Measurements from ENCODE around the gene ABR. TPM values are rescaled to one million over a fixed set of nuclear protein-coding genes. Genes with fewer than 3 reads are reported as not detected.
"Not testable (repeated sequence)": the region's sequence is repeated elsewhere in the genome, so short reads cannot be mapped to it uniquely, and the experiment has no call there.

The ABR gene
- total RNA-seq, 1 experiment from 2014 or later, result 19.0 TPM

DNA sequence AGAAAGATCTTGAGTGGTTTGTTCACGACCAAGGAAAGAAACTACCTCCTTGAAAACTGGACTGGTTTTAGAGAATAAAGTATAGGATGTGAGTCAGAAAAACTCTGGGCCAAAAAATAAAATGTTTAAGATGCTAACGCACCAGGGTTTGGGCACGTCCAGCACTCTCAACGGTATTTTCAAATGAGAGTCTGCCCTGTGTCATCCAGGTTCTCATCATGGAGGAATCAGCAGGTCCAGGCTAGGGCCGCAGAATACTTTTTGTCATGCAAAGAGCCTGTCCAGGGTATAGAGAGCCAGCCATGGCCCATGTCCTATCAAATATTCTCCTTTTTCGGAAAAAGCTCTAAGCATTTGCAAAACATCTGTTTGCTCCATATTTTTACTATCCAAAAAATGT is 202.6 kb downstream of the ABR start:
- DNase-seq (ENCODE audit: extremely low read depth, low read depth), result no peak

DNA sequence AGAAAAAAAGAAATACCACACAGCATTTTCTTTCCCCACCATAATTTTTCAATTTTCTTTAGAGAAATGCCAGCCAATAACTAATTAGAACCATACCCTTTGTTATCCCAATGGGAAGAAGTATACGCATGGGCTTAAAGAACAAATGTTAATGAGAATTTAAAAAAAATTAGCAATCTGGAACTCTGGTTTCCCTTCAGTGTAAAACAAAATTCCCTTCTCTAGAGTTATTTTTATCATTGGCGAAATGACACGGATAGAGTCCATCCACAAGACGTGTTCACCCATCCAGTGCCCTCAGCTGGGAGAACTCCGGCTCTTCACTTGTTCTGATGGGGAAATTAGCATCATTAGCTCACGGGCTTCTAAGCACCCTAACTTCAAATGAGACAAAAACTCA is 203.5 kb downstream of the ABR start:
- no peak for DNase-seq (ENCODE audit: extremely low read depth, low read depth)

DNA sequence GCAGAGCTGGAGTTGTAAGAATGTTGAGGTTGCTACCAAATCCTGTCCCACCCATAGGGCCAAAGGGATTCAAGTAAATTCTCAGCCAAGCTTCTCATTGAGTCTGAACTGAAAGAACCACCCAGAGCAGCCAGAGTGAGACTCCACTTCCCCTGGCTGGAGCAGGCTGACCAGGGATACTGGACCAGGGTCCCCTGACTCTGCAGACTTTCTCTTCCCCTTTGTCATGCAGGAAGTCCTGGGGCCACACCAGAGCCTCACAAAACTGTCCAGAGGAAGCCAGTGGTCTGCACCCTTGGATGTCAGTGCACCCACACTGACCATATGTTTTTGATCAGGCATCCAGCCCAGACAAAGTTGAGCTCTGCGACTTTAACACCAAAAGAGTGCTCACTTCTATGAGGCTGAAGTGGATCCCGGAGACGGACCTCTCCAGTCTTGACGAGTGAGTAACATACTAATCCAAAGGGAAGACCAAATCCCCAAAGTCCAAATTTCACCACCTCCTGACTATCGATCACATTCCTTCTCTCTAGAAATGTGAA is 204.3 kb downstream of the ABR start:
- DNase-seq (ENCODE audit: extremely low read depth, low read depth), result no peak

DNA sequence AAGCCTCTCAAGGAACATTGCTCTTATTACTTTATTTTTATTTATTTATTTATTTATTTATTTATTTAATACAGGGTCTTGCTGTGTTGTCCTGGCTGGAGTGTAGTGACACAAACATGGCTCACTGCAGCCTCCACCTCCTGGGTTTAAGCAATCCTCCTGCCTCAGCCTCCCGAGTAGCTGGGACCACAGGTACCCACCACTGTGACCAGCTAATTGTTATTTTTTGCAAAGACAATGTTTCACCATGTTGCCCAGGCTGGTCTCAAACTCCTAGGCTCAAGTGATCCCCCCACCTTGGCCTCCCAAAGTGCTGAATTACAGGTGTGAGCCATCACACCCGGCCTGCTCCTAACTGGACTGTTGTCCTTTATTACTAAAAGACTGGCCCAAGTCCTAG is 205.0 kb downstream of the ABR start:
- DNase-seq (ENCODE audit: extremely low read depth, low read depth), result not testable (repeated sequence)

DNA sequence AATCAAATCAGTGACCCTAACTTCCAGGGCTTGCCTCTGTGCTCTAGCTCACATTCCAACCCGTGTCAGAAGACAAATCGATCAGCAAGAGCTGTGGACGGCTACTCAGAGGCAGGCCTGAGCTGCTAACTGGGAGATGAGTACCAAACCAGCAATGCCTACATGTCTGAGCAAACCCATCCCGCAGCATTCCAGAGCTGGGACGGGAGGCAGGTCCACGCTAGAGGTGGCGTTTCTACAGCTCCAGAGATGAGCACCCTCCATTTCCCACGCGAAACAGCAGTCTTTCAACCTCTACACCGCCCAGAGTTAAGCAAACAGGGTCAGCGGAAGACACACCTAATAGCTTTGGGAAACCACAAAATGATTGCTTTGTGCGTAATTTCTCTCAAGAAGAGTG is 206.7 kb downstream of the ABR start:
- no peak for DNase-seq (ENCODE audit: extremely low read depth, low read depth)

DNA sequence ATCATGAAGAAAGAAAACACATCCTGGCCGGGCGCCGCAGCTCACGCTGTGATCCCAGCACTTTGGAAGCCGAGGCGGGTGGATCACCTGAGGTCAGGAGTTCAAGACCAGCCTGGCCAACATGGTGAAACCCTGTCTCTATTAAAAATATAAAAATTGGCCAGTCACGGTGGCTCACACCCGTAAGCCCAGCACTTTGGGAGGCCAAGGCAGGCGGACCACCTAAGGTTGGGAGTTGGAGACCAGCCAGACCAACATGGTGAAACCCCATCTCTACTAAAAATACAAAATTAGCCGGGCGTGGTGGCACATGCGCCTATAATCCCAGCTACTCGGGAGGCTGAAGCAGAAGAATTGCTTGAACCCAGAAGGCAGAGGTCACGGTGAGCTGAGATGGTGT is 207.9 kb downstream of the ABR start:
- DNase-seq (ENCODE audit: extremely low read depth, low read depth), result not testable (repeated sequence)

DNA sequence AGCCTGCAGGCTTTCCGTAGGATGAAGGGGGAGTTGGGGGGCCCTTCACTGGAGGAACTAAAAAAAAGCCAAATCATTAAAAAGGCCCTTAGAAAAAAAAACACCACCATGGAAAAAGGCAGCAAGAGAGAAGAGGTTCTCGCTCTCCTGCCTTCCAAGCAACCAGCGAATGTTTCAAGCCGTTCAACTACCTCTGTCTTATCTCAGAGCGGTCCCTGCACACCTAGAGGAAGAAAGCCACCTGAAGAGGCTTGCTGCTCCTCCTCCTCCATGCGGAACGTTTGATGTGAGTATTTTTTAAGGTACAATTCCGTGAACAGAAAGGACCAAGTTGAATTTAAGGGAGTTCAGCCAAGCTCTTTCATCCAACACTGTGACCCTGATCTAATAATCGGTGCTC is 209.4 kb downstream of the ABR start:
- no peak for DNase-seq (ENCODE audit: extremely low read depth, low read depth)

DNA sequence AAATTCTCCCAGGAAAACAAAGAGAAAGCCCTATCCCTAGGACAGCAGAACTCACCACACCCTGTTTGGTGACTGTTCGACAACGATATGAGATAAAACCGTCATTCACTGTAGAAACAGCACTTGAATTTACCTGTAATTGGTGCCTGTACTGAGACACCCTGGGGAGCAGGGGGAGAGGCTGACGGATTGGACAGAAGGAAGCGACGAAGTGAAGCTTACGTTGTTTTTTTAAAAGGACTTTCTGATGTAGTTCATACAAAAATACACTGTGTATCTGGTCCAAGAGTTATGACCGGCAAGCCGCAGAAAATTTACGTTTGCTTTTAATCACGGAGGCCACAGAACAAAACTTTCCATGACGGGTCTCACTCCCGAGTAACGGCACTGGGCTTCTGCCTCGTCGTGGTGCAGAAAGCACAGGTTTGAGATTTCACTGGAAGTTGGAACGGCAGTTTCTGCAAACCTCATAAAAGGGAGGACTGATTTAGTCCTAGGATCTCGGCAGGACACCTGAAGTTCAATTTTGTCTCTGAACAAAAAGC is 209.9 kb downstream of the ABR start:
- DNase-seq (ENCODE audit: extremely low read depth, low read depth), result no peak

DNA sequence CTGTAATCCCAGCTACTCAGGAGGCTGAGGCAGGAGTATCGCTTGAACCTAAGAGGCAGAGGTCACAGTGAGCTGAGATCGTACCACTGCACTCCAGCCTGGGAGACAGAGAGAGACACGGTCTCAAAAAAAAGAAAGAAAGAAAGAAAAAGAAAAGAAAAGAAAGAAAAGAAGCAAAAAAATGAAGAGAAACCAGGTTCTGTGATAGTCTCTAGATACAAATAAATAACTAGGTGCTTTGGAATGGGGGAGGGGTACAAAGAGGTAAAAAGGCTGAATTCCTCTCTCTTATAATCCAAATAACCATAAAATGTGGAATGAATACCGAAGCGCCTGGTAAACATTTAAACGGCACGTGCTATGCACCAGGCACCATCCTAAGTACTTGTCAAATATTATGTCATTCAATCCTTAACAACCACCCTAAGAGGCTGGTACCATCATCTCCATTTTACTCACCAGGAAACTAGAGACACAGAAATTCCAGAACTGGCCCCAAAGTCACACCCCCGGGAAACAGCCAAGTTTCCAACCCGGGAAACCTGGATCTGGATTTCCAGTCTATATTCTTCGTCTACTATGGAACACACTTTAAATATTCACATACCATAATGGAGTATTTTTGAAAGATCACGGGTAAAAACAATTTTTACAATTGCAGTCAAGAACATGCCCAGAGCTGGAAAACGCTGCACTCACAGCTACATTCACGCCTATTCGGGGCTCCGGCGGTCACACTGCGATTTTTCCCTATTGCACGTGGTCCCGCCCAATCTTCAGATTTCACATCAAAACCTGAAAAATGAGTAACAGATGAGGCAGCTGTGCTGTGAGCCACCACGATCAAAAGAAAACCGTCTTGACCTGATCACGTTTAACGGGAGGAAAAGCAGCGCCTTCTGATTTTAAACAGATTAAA is 210.7 kb downstream of the ABR start:
- DNase-seq (ENCODE audit: extremely low read depth, low read depth), result no peak

DNA sequence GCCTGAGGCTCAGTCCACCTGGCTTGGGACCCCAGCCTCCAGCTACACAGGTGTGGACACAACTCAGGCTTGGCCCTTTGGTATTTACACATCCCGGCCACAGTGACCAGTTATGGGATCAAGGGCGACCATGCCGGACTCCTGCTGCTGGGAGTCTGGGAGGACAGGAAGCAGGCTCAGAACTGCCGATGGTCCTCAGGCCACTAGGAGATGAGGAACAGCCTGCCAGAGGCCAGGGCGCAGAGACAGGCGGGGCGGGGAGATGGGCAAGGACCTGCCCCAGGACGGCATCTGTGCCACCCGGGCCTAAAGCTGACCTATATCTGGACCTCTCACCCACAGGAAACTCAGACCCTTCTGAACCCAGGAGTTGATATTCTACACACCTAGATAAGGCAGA is 212.7 kb downstream of the ABR start:
- DNase-seq (ENCODE audit: extremely low read depth, low read depth), result no peak

DNA sequence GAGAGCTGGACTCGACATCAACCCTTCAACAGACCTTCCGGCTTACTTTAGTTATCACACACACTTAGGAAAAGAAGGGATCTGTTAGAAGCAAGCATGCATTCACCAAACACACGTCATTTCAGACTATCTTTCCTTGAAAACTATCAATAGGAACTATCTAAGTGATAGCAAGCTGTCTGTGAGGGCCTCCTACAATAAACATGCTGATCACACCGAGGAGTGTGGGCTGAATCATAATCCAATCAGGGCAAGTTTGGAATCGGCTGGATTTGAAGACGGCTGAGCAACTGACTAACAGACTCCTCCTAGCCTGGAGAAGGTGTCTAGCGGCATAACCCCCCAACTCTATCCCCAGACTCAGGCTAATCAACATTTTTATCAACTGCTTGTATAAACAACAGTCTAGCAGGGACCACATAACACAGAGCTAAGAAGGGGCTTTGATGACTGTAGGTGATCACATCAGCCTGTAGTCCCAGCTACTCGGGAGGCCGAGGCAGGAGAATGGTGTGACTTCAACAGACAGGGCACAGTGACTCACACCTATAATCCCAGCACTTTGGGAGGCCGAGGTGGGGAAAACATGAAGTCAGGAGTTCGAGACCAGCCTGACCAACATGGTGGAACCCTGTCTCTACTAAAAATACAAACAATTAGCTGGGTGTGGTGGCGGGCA is 214.3 kb downstream of the ABR start:
- no peak for DNase-seq (ENCODE audit: extremely low read depth, low read depth)

DNA sequence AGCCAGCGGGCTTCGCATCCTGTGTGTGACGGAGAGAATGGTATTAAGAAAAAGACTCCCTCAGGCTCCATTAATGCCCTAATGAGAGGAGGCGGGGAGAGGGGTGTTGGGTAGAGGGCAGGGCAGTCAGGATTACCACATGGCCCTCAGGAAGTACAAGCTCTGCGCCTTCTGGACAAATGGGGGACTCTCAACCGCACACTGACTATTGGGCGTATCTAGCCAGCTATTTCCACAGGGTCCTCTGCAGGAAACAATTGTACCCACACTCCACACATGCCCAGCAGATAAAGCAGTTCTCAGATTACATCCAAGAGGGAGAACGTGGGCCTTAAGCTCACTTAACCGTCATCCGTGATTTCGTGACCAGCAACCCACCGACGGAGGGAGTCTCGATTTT is 214.9 kb downstream of the ABR start:
- no peak for DNase-seq (ENCODE audit: extremely low read depth, low read depth)

DNA sequence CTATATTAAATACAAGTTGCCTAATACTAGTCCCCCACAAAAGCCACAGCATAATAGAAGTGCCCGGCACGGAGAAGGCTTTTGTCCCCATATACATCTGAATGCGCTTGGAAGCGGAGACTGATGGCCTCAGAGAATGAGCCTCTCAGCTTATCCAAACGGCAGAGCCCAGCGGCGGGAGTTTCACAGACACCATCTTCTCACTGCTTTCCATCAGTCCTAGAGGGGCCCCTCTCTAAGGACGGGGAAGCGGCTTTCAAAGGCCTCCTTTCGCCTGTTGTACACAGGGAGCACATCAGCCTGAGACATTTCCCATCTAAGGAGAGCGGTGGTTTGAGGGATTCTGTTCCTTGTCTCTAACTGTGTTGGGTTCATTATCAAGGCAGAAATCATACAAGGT is 217.1 kb downstream of the ABR start:
- no peak for DNase-seq (ENCODE audit: extremely low read depth, low read depth)

DNA sequence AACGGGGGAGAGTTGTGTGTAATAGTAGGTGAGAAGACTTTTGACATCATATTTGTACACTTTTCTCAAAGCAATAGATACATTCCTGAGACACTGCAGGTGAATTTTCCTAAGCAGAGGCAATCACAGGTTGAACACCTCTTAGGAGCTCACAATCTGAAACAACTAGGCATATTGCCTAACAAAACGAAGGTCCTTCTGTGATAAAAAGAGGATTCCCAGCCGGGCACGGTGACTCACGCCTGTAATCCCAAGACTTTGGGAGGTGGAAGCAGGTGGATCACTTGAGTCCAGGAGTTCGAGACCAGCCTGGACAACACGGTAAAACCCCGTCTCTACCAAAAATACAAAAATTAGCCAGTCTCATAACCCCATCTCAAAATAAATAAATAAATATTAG is 217.6 kb downstream of the ABR start:
- DNase-seq (ENCODE audit: extremely low read depth, low read depth), result no peak

DNA sequence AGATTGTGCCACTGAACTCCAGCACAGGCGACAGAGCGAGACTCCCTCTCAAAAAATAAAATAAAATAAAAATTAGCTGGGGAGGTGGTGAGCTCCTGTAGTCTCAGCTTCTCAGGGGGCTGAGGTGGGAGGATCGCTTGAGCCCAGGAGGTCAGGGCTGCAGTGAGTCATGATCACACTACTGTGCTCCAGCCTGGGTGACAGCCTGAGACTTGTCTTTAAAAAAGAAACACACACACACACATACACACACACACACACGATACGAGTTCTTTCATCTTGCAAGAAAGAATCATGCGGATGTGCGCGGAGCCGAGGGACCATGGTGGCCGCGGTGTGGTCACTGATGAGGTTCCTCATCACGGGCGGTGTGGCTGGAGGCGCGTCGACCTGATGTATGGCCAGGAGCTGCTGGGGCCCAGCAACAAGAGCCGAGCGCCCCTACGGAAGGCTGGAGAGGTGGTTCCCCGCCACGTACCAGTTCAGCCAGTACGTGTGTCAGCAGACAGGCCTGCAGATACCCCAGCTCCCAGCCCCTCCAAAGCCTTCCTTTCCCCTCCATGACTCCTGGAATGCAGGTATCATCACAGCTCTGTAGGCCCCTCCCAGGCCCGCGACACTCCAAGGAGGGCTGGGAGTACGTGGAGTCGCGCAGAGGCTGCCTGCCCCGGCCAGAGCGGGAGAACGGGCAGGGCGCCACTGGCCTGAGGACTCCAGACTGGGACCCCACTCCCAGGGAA is 220.9 kb downstream of the ABR start:
- no peak for DNase-seq (ENCODE audit: extremely low read depth, low read depth)

DNA sequence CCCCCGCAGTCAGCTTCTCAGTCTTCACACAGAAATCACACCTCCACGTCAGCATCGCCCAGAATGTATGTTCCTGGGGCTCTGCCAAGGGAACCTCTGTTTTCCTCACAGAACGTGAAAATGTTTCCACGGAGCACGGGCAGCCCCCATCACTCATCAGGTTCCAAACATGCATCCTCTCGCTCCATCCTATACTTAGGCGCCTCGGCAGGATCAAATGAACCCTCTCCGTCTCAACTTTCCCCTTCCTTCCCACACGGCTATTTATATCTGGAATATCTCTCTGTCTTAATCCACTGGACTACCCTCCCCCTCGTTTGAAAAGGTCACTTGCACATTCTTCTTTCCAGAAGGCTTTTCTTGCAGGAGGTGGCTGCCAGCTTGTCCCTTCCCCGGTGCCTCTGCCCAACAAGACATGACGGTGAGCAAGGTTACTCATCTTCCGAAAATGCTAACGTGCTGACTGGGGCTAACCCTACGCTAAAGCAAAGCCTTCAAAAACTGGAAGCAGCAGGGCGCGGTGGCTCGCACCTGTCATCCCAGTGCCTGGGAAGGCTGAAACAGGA is 221.8 kb downstream of the ABR start:
- DNase-seq (ENCODE audit: extremely low read depth, low read depth), result no peak

DNA sequence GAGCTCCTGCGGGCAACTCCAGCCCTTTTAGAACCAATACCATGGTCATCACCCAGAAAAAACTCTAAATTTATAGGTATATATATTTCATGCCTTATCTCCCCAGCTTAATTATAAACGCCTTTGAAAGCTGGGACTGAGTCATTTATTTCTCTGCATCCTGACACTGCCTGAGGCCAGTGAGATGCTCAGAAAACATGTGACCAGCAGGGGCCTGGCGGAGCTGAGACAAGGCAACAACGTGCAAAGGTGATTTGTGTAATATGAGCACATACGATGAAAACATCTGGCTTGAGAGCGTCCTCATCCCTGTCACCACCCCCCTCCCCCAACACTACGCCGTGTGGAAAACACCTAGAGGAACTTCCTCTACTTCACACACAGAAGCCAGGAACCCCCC is 222.9 kb downstream of the ABR start:
- no peak for DNase-seq (ENCODE audit: extremely low read depth, low read depth)

DNA sequence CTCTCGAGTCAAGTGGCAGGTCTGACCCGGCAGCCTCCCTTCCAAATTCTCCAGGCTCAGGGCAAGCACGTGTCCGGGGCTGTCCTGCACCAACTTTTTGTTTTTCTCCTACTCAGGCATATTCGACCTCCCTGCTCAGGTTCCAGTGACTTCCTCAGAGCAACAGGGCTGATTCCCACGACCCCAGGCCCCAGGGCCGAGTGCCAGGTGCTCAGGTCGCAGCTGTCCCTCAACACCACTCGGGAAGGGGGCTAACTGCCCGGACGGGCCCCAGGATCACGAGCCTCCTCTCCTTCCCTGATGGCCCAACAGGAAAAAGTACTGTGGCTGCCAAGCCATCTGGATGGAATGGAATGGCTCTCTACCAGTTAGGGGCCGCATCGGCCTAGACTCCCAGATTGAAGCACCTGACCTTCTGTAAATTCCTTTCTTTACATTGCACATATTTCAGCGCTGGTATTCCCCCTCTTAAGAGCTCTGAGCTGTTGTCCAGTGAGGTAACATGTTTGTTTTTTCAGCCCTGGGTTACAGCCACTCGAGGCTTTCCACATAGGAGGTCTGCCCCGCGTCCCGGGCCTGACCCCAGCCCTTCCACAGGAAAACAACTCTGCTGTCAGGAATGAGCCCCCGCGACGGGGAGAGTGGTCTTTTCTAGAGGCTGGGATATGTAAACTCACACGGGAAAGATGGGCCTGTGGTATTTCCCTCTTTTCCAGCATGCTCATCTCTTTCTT is 225.2 kb downstream of the ABR start:
- no peak for DNase-seq (ENCODE audit: extremely low read depth, low read depth)

DNA sequence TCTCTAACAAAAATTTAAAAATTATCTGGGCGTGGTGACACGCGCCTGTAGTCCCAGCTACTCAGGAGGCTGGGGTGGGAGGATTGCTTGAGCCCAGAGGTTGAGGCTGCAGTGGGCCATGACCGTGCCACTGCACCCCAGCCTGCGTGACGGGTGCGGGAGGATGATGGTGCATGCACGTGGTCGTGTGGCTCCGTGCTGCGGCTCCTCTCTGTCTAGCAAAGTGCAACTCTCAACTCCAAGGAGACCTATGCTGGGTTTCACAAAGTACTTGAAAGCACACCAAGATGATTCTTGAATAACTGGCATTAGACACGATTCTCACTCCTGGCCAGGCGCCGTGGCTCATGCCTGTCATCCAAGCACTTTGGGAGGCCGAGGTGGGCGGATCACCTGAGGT is 226.0 kb downstream of the ABR start:
- no peak for DNase-seq (ENCODE audit: extremely low read depth, low read depth)

Measured in NCI-H460 (cell line).